Measurements from ENCODE around the gene ASCL5.

ASCL5 gene

GRCh38 chr1:201069636-201070035, 57.3 kb downstream of the ASCL5 start:
- DNase-seq, result no peak
- in situ Hi-C loops (cut with HindIII; ENCODE audit: low pct_ligation_motif_present, low pct_unique_long_range_greater_than_20kb, low sequenced_read_pairs), result no loop called here

GRCh38 chr1:201068976-201069375, 58.0 kb downstream of the ASCL5 start:
- DNase-seq, result no peak
- in situ Hi-C loops (cut with HindIII; ENCODE audit: low pct_ligation_motif_present, low pct_unique_long_range_greater_than_20kb, low sequenced_read_pairs), result no loop called here

GRCh38 chr1:201066986-201067385, 60.0 kb downstream of the ASCL5 start:
- no peak for DNase-seq

GRCh38 chr1:201065686-201066085, 61.3 kb downstream of the ASCL5 start:
- DNase-seq, result no peak
- in situ Hi-C loops (cut with HindIII; ENCODE audit: low pct_ligation_motif_present, low pct_unique_long_range_greater_than_20kb, low sequenced_read_pairs), result no loop called here

More at GRCh38 chr1:201066986-201067385, 60.0 kb downstream of the ASCL5 start:
- in situ Hi-C loops (cut with HindIII; ENCODE audit: low pct_ligation_motif_present, low pct_unique_long_range_greater_than_20kb, low sequenced_read_pairs), result no loop called here

- DNase-seq, result no peak
- in situ Hi-C loops (cut with HindIII; ENCODE audit: low pct_ligation_motif_present, low pct_unique_long_range_greater_than_20kb, low sequenced_read_pairs), result no loop called here
Measured at GRCh38 chr1:201064806-201065205, 62.2 kb downstream of the ASCL5 start.
